PC-3 (cell line): Measurements from ENCODE around the gene COL25A1. TPM values are rescaled to one million over a fixed set of nuclear protein-coding genes. Genes with fewer than 3 reads are reported as not detected.

Experiments used
- ATAC-seq: fragments of 200-7000 bp; cut with Tn5 transposase; 2 replicates; pipeline ENCODE4 v1.9.1; 2020; ENCODE audit warnings: mild to moderate bottlenecking, moderate library complexity
- BruUV-seq: library from RNA; stranded (reverse); fragments of 400-500 nt; replicated peaks from 2 replicates; lab custom pipeline; 2021; lab: Mats Ljungman, UMichigan
- CTCF ChIA-PET: fragments of 300-600 bp; sonication (Branson Sonifier 250); formaldehyde crosslinking; loops from one replicate; lab custom pipeline; 2022; ENCODE audit warnings: antibody characterized with exemption; lab: Charles Lee
- POLR2A ChIA-PET: fragments of 300-600 bp; sonication (Branson Sonifier 250); formaldehyde crosslinking; loops from one replicate; lab custom pipeline; 2022; ENCODE audit warnings: antibody characterized with exemption; ENCODE audit not compliant: unreplicated experiment; lab: Charles Lee
- DNase-seq: peaks from one replicate; pipeline ENCODE4 v3.0.0-alpha.2; 2015
- H2AFZ ChIP-seq: fragments of 300-600 bp; sonication (generic); 2 replicates; pipeline ENCODE4 v1.6.0; 2016; ENCODE audit warnings: antibody characterized with exemption, low read length
- H3F3A ChIP-seq: fragments of 300-600 bp; sonication (generic); one replicate; pipeline ENCODE4 v1.6.0; 2017; ENCODE audit warnings: antibody characterized with exemption, low read length, control low read depth, mild to moderate bottlenecking; ENCODE audit not compliant: unreplicated experiment
- H3K27ac ChIP-seq: fragments of 300-600 bp; sonication (generic); 2 replicates; pipeline ENCODE4 v1.5.1; 2016; ENCODE audit warnings: mild to moderate bottlenecking, low read length
- H3K27me3 ChIP-seq: fragments of 300-600 bp; sonication (generic); 2 replicates; pipeline ENCODE4 v1.6.1; 2016; ENCODE audit warnings: low read length, mixed read lengths
- H3K36me3 ChIP-seq: fragments of 300-600 bp; sonication (generic); 2 replicates; pipeline ENCODE4 v1.6.1; 2016; ENCODE audit warnings: low read depth, mixed run types, low read length, mixed read lengths
- H3K4me1 ChIP-seq: fragments of 300-600 bp; sonication (generic); 2 replicates; pipeline ENCODE4 v1.5.1; 2016; ENCODE audit warnings: low read length; ENCODE audit not compliant: insufficient read depth
- H3K4me2 ChIP-seq: fragments of 300-600 bp; sonication (generic); 2 replicates; pipeline ENCODE4 v1.6.0; 2016; ENCODE audit warnings: low read length
- H3K4me3 ChIP-seq: fragments of 300-600 bp; sonication (generic); 2 replicates; pipeline ENCODE4 v1.5.1; 2016; ENCODE audit warnings: mild to moderate bottlenecking, low read length, mixed read lengths
- H3K79me2 ChIP-seq: fragments of 300-600 bp; sonication (generic); 2 replicates; pipeline ENCODE4 v1.6.1; 2017; ENCODE audit warnings: low read length, mixed read lengths
- H3K9ac ChIP-seq: fragments of 300-600 bp; sonication (generic); 2 replicates; pipeline ENCODE4 v1.6.0; 2016; ENCODE audit warnings: mild to moderate bottlenecking, low read length
- H3K9me2 ChIP-seq: fragments of 300-600 bp; sonication (generic); replicated peaks from 2 replicates; pipeline ENCODE4 v1.6.1; 2016; ENCODE audit warnings: mixed run types, low read length, mixed read lengths
- H3K9me3 ChIP-seq: fragments of 300-600 bp; sonication (generic); 2 replicates; pipeline ENCODE4 v1.6.1; 2016; ENCODE audit warnings: low read length, mixed read lengths
- H4K20me1 ChIP-seq: fragments of 300-600 bp; sonication (generic); 2 replicates; pipeline ENCODE4 v1.6.1; 2016; ENCODE audit warnings: low read length, mixed read lengths
- CTCF ChIP-seq: fragments of 300-600 bp; sonication (generic); conservative IDR thresholded peaks from 2 replicates; pipeline ENCODE4 v1.5.1; 2017; ENCODE audit warnings: antibody characterized with exemption, low read depth, mild to moderate bottlenecking, low read length
- EZH2 ChIP-seq: fragments of 300-600 bp; sonication (generic); IDR thresholded peaks from one replicate; pipeline ENCODE4 v1.6.1; 2017; ENCODE audit warnings: antibody characterized with exemption, mild to moderate bottlenecking, low read length; ENCODE audit not compliant: unreplicated experiment
- EZH2phosphoT487 ChIP-seq: fragments of 300-600 bp; sonication (generic); IDR thresholded peaks from 2 replicates; pipeline ENCODE4 v1.6.1; 2018; ENCODE audit warnings: mild to moderate bottlenecking, antibody characterized with exemption, low read length, borderline replicate concordance
- intact Hi-C: fragments of 100-400 bp; cut with micrococcal nuclease; formaldehyde crosslinking; loops from 2 replicates; pipeline ENCODE4 v1.9.0; 2023
- total RNA-seq: library from RNA; depleted of rRNA; stranded (reverse); fragments of >200 nt; gene quantifications from 2 replicates; pipeline ENCODE4 v1.2.3, GENCODE V29; 2014

The COL25A1 gene
- total RNA-seq, 1 experiment from 2014 or later, result not detected

GRCh38 chr4:108971473-108971872 is 331.0 kb downstream of the COL25A1 start:
- no TSS peak for BruUV-seq
- DNase-seq (no peak), ATAC-seq (no peak)
- Histone ChIP-seq H3K9me2 (no peaks in the 10 kb centered on the region), H3K27ac (no peak overlapping the region), H3K27me3 (peaks cover 11% of the 10 kb centered on the region), H3K36me3 (no peaks in the 10 kb centered on the region), H3F3A (no peaks in the 10 kb centered on the region), H2AFZ (no peak overlapping the region), H3K4me1 (no peaks in the 10 kb centered on the region), H3K79me2 (no peaks in the 10 kb centered on the region), H3K9ac (no peak overlapping the region), H3K4me2 (no peak overlapping the region), H3K9me3 (no peaks in the 10 kb centered on the region), H3K4me3 (no peak overlapping the region), H4K20me1 (no peaks in the 10 kb centered on the region)
- intact Hi-C loops, result no loop called here
- CTCF ChIA-PET, result no interaction called here
- POLR2A ChIA-PET, result no interaction called here
- no peak for TF ChIP-seq CTCF

DNA sequence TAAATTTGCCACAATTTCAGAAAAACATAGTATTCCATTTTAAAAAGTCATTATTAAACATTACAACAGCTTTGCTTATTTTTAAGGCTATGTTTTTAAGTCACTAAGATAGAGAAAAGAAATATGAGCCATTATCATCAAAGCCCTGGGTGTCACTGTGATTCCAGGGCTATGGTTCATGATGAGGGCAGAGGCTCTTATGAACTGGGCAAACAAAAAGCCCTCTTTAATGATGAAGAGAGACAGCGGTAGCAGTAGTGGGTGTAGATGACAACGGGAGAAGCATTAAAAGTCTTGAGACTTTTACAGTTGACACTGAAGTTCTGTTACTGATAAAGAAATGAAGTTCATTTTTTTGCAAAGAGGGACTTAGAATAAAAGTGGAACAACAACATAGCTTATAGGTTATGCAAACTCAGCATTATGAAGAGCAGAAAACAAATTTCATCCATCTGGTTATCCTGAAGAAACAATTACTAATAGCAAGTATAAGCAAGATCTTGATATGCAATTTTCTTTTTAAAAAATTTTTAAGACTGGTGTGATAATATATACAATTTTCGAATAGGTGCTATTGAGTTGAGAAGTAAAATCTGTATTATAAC is 336.9 kb downstream of the COL25A1 start:
- no peaks in the 10 kb centered on the region for H3K36me3 ChIP-seq
- no peak overlapping the region for H3K4me2 ChIP-seq
- H3K79me2 ChIP-seq, result no peaks in the 10 kb centered on the region
- H3K4me3 ChIP-seq, result no peak overlapping the region
- H3K4me1 ChIP-seq, result no peaks in the 10 kb centered on the region
- no peak overlapping the region for H3K9ac ChIP-seq
- no peak for TF ChIP-seq CTCF
- TF ChIP-seq EZH2phosphoT487, result no peak
- no peak for TF ChIP-seq EZH2
- H3K9me3 ChIP-seq, result no peaks in the 10 kb centered on the region
- H3K27me3 ChIP-seq, result peaks cover 11% of the 10 kb centered on the region
- ATAC-seq (no peak), DNase-seq (no peak)
- intact Hi-C loops, result no loop called here
- no peak overlapping the region for H3K27ac ChIP-seq
- H2AFZ ChIP-seq, result no peak overlapping the region
- H4K20me1 ChIP-seq, result no peaks in the 10 kb centered on the region
- no peaks in the 10 kb centered on the region for H3F3A ChIP-seq
- POLR2A ChIA-PET, result no interaction called here
- no peaks in the 10 kb centered on the region for H3K9me2 ChIP-seq
- CTCF ChIA-PET, result no interaction called here
- BruUV-seq, result no TSS peak

GRCh38 chr4:108965016-108965415 is 337.4 kb downstream of the COL25A1 start:
- BruUV-seq, result no TSS peak
- no peak for ATAC-seq
- no peak for TF ChIP-seq EZH2
- TF ChIP-seq EZH2phosphoT487, result no peak
- no peak for TF ChIP-seq CTCF

More at GRCh38 chr4:108965016-108965415, 337.4 kb downstream of the COL25A1 start:
- Histone ChIP-seq H3K27me3 (peaks cover 11% of the 10 kb centered on the region), H3K27ac (no peak overlapping the region), H3K4me2 (no peak overlapping the region), H2AFZ (no peak overlapping the region), H3K9me2 (no peaks in the 10 kb centered on the region), H3K36me3 (no peaks in the 10 kb centered on the region), H3F3A (no peaks in the 10 kb centered on the region), H4K20me1 (no peaks in the 10 kb centered on the region), H3K4me3 (no peak overlapping the region), H3K9ac (no peak overlapping the region), H3K79me2 (no peaks in the 10 kb centered on the region), H3K4me1 (no peaks in the 10 kb centered on the region), H3K9me3 (no peaks in the 10 kb centered on the region)
- CTCF ChIA-PET, result no interaction called here
- POLR2A ChIA-PET, result no interaction called here
- intact Hi-C loops, result no loop called here
- DNase-seq, result no peak
